Measurements from ENCODE around the gene EIPR1. TPM values are rescaled to one million over a fixed set of nuclear protein-coding genes. Genes with fewer than 3 reads are reported as not detected.
A peak's percentile ranks its signal among the peaks of the same experiment; 100 is the strongest.

EIPR1 gene
- total RNA-seq, 1 experiment from 2014 or later, result 27.8 TPM

DNA sequence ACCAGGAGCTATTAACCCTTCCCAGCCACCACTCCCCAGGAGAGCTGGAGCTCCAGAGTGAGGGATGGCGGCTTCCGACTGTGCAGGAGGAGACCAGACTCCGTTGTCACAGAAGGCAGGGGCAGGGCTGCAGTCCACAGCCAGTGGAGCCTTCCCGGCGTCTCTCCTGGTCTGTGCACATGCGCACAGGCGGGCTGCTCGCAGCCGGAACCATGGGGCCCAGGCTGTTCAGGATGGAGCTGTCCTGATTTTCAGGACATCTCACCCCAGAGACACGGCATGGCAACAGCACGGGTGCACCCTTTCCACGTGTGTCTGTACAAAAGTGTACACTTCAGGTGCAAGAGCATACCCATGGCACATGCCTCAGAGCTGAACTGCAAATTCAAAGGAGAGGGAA, 28.9 kb downstream of the EIPR1 start:
- Histone ChIP-seq H4K91ac (ENCODE audit: insufficient read length, low read depth, low read length) (no peak overlapping the region), H2BK20ac (ENCODE audit: low read depth, low read length, poor library complexity, severe bottlenecking) (no peak overlapping the region), H3K27me3 (ENCODE audit: insufficient read depth, low read length) (no peaks in the 10 kb centered on the region), H3K18ac (ENCODE audit: insufficient read length, low read depth, low read length) (no peak overlapping the region), H3K14ac (ENCODE audit: insufficient read depth, low read length) (no peak overlapping the region; the same call in 1 of the 2 replicates), H3K9ac (ENCODE audit: extremely low read depth, insufficient read length, low read length) (no peak overlapping the region), H3K4ac (ENCODE audit: low read depth, low read length) (no peak overlapping the region), H3K23me2 (ENCODE audit: insufficient read length, low read depth, low read length, poor library complexity, severe bottlenecking) (no peaks in the 10 kb centered on the region), H3K4me2 (ENCODE audit: insufficient read depth, insufficient read length, low read length) (no peak overlapping the region), H3K79me2 (ENCODE audit: insufficient read depth, low read length) (no peaks in the 10 kb centered on the region; the same call in 1 of the 2 replicates), H4K5ac (ENCODE audit: insufficient read length, low read depth, low read length) (no peak overlapping the region), H2AK5ac (ENCODE audit: insufficient read length, low read length) (no peak overlapping the region), H3K4me1 (ENCODE audit: insufficient read depth, low read length) (no peaks in the 10 kb centered on the region; the same call in 1 of the 2 replicates), H2AFZ (ENCODE audit: low read length) (no peak overlapping the region), H3K23ac (ENCODE audit: insufficient read length, low read depth, low read length) (no peak overlapping the region), H2BK5ac (ENCODE audit: insufficient read length, low read length) (no peak overlapping the region), H2BK120ac (ENCODE audit: low read depth, low read length, poor library complexity, severe bottlenecking) (no peak overlapping the region), H4K8ac (replicated peaks; ENCODE audit: insufficient read length, low read depth, low read length) (peak overlapping the region; percentile 30), H3K27ac (ENCODE audit: insufficient read length, low read depth, low read length) (no peak overlapping the region), H2BK12ac (ENCODE audit: insufficient read length, low read depth, low read length) (no peak overlapping the region), H3K9me3 (ENCODE audit: control insufficient read depth, low read depth, low read length) (no peaks in the 10 kb centered on the region), H2BK15ac (ENCODE audit: low read depth, low read length) (no peak overlapping the region), H3T11ph (ENCODE audit: low read length) (no peak overlapping the region), H3K79me1 (ENCODE audit: insufficient read depth, low read depth, low read length, poor library complexity, severe bottlenecking) (no peaks in the 10 kb centered on the region), H4K20me1 (ENCODE audit: control insufficient read depth, insufficient read depth, insufficient read length) (no peaks in the 10 kb centered on the region), H3K56ac (ENCODE audit: insufficient read length, low read depth, low read length) (no peak overlapping the region)
- Mint-ChIP-seq H3K4me1 (peaks cover 10 to 18% of the 10 kb centered on the region in 2 experiments), H3K36me3 (ENCODE audit: insufficient read depth in 1 of 3, low read depth in 3 of 3) (peaks cover 30 to 35% (median 32%) of the 10 kb centered on the region in 3 experiments), H3K27ac (no peak overlapping the region), H3K4me3 (no peak overlapping the region), H3K9me3 (peaks cover 0 to 3% of the 10 kb centered on the region in 2 experiments; a peak in 2 of 5 replicates), H3K27me3 (ENCODE audit: low read depth) (no peaks in the 10 kb centered on the region)
- WGBS (ENCODE audit: extremely low coverage, insufficient read length, low lambda C conversion rate), result no CpG with 5 or more reads among the region's 12 CpGs
- no peak for DNase-seq
- TF ChIP-seq CTCF (conservative IDR thresholded peaks at IDR 0.05), result no peak
